SK-N-SH (cell line): ENCODE measurements around the gene LIN7A. TPM values are rescaled to one million over a fixed set of nuclear protein-coding genes. Genes with fewer than 3 reads are reported as not detected.

ENCODE experiments used
- CTCF ChIA-PET: fragments of 300-600, 350-600 bp; formaldehyde crosslinking; extraction: SDS; loops from one replicate; lab custom pipeline; 2021; lab: Yijun Ruan, JAX
- POLR2A ChIA-PET: fragments of 350-600 bp; sonication (Branson Sonifier 250); formaldehyde crosslinking; extraction: SDS; loops from one replicate; lab custom pipeline; 2020; ENCODE audit warnings: antibody characterized with exemption, inconsistent platforms; lab: Yijun Ruan, JAX
- DNase-seq: peaks from one replicate; pipeline ENCODE4 v3.0.0; 2012
- H2AFZ ChIP-seq: fragments of 200-600 bp; sonication (generic); 2 replicates; pipeline ENCODE4 v1.8.1; 2016; ENCODE audit warnings: antibody characterized with exemption, mild to moderate bottlenecking, low read depth
- H3F3A ChIP-seq: fragments of 200-600 bp; sonication (generic); replicated peaks from 2 replicates; pipeline ENCODE3; 2016; ENCODE audit warnings: antibody characterized with exemption, mild to moderate bottlenecking; ENCODE audit not compliant: insufficient read depth
- H3K27ac ChIP-seq, 2 experiments: fragments of 200-500 bp in 1 of 2; fragments of 200-600 bp in 1 of 2; sonication (Bioruptor generic) in 1 of 2; sonication (generic), shearing (Covaris generic) in 1 of 2; 2 replicates each; pipeline versions ENCODE4 v1.5.1 to v1.6.1; 2014 to 2016; ENCODE audit warnings: low read depth in 2 of 2, inconsistent platforms in 1 of 2, low read length in 1 of 2, mild to moderate bottlenecking in 1 of 2, mixed read lengths in 1 of 2
- H3K27me3 ChIP-seq: fragments of 200-600 bp; sonication (generic), shearing (Covaris generic); 2 replicates; pipeline ENCODE4 v1.6.1; 2016; ENCODE audit warnings: mixed run types; ENCODE audit not compliant: insufficient read depth
- H3K36me3 ChIP-seq, 2 experiments: fragments of 200-500 bp in 1 of 2; fragments of 200-600 bp in 1 of 2; sonication (Bioruptor generic) in 1 of 2; sonication (generic) in 1 of 2; replicated peaks in 1 of 2; 2 replicates each; pipeline versions ENCODE3 to v1.5.1; 2014 to 2016; ENCODE audit warnings: low read length in 1 of 2, mild to moderate bottlenecking in 1 of 2; ENCODE audit not compliant: insufficient read depth in 2 of 2, control insufficient read depth in 1 of 2
- H3K4me1 ChIP-seq, 2 experiments: fragments of 200-500 bp in 1 of 2; fragments of 200-600 bp in 1 of 2; sonication (Bioruptor generic) in 1 of 2; sonication (generic), shearing (Covaris generic) in 1 of 2; 2 replicates each; pipeline versions ENCODE4 v1.5.1 to v1.6.1; 2014 to 2016; ENCODE audit warnings: low read depth in 1 of 2, low read length in 1 of 2, mixed run types in 1 of 2; ENCODE audit not compliant: insufficient read depth in 2 of 2, control insufficient read depth in 1 of 2
- H3K4me2 ChIP-seq: fragments of 200-600 bp; sonication (generic), shearing (Covaris generic); 2 replicates; pipeline ENCODE4 v1.6.1; 2017; ENCODE audit warnings: mixed run types
- H3K4me3 ChIP-seq, 2 experiments: fragments of 200-500 bp in 1 of 2; fragments of 200-600 bp in 1 of 2; sonication (Bioruptor generic) in 1 of 2; sonication (generic), shearing (Covaris generic) in 1 of 2; 2 replicates each; pipeline versions ENCODE4 v1.5.1 to v1.8.1; 2014 to 2016; ENCODE audit warnings: low read depth in 2 of 2, inconsistent platforms in 1 of 2, low read length in 1 of 2, mild to moderate bottlenecking in 1 of 2, mixed read lengths in 1 of 2, moderate library complexity in 1 of 2
- H3K79me2 ChIP-seq: fragments of 200-600 bp; sonication (generic); 2 replicates; pipeline ENCODE4 v1.8.1; 2017; ENCODE audit warnings: mild to moderate bottlenecking; ENCODE audit not compliant: insufficient read depth
- H3K9ac ChIP-seq: fragments of 200-600 bp; sonication (generic); 2 replicates; pipeline ENCODE4 v1.6.1; 2017; ENCODE audit warnings: mixed run types
- H3K9me2 ChIP-seq: fragments of 200-600 bp; sonication (generic); 2 replicates; pipeline ENCODE4 v1.6.1; 2017; ENCODE audit warnings: mixed run types
- H3K9me3 ChIP-seq: fragments of 200-600 bp; sonication (generic); 2 replicates; pipeline ENCODE4 v1.6.1; 2017; ENCODE audit warnings: mixed run types, mild to moderate bottlenecking, moderate library complexity
- H4K20me1 ChIP-seq: fragments of 200-600 bp; sonication (generic); 2 replicates; pipeline ENCODE4 v1.6.1; 2017; ENCODE audit warnings: mild to moderate bottlenecking, mixed run types; ENCODE audit not compliant: insufficient read depth
- EZH2phosphoT487 ChIP-seq: fragments of 200-600 bp; sonication (generic); IDR thresholded peaks from 2 replicates; pipeline ENCODE4 v1.6.1; 2017; ENCODE audit warnings: low read depth, mixed run types, mild to moderate bottlenecking, antibody characterized with exemption, moderate library complexity, borderline replicate concordance
- FOXM1 ChIP-seq: IDR thresholded peaks from 2 replicates; pipeline ENCODE4 v1.4.0; 2012; ENCODE audit warnings: low read depth, mild to moderate bottlenecking
- GATA2 ChIP-seq: sonication (generic); formaldehyde crosslinking; IDR thresholded peaks from 2 replicates; pipeline ENCODE4 v1.5.0; 2020; ENCODE audit warnings: mild to moderate bottlenecking, missing genetic modification reagents
- NFIC ChIP-seq: IDR thresholded peaks from 2 replicates; pipeline ENCODE4 v1.4.0; 2012; ENCODE audit warnings: borderline replicate concordance
- POLR2AphosphoS5 ChIP-seq: IDR thresholded peaks from 2 replicates; pipeline ENCODE4 v1.6.1; 2012; ENCODE audit warnings: low read depth, low read length
- RAD21 ChIP-seq: IDR thresholded peaks from 2 replicates; pipeline ENCODE4 v1.6.1; 2012; ENCODE audit warnings: mild to moderate bottlenecking, low read length
- RCOR1 ChIP-seq: fragments of 150-350 bp; IDR thresholded peaks from 2 replicates; pipeline ENCODE4 v1.6.1; 2017; ENCODE audit warnings: antibody characterized with exemption, low read length
- RXRA ChIP-seq: IDR thresholded peaks from 2 replicates; pipeline ENCODE4 v1.4.0; 2012; ENCODE audit warnings: low read depth, mild to moderate bottlenecking, borderline replicate concordance
- SMC3 ChIP-seq: IDR thresholded peaks from 2 replicates; pipeline ENCODE4 v1.6.1; 2012; ENCODE audit warnings: low read depth, low read length, improper control_type of control experiment
- TAF1 ChIP-seq: IDR thresholded peaks from 2 replicates; pipeline ENCODE4 v1.6.1; 2012; ENCODE audit warnings: low read depth, mild to moderate bottlenecking, low read length, moderate library complexity, borderline replicate concordance
- TEAD4 ChIP-seq: IDR thresholded peaks from 2 replicates; pipeline ENCODE4 v1.4.0; 2012; ENCODE audit warnings: mild to moderate bottlenecking, borderline replicate concordance; ENCODE audit not compliant: insufficient read depth
- YY1 ChIP-seq: IDR thresholded peaks from 2 replicates; pipeline ENCODE4 v1.4.0; 2012; ENCODE audit warnings: low read depth, mild to moderate bottlenecking
- WGBS: methylation state at CpG from one replicate; pipeline ENCODE4 v1.1.6; 2017; ENCODE audit warnings: low lambda C conversion rate; 5-methylcytosine and 5-hydroxymethylcytosine counted together
- polyA plus RNA-seq, 3 experiments: library from polyadenylated mRNA; depleted of rRNA; stranded (reverse); fragments of >200 nt; gene quantifications; 2 replicates each; pipeline ENCODE4 v1.2.3, GENCODE V29; 2012
- TF ChIP-seq, protein P1 (sequence below): fragments of 200-600 bp; sonication (generic); IDR thresholded peaks from 2 replicates; pipeline ENCODE4 v1.6.1; 2017; ENCODE audit warnings: antibody characterized with exemption, mild to moderate bottlenecking, moderate library complexity
- TF ChIP-seq, protein P2 (sequence below): IDR thresholded peaks from 2 replicates; pipeline ENCODE4; 2012
- TF ChIP-seq, protein P3 (sequence below): IDR thresholded peaks from 2 replicates; pipeline ENCODE4 v1.4.0; 2012; ENCODE audit warnings: low read depth, borderline replicate concordance
- TF ChIP-seq, protein P4 (sequence below): IDR thresholded peaks from 2 replicates; pipeline ENCODE4 v1.6.1; 2012; ENCODE audit warnings: mild to moderate bottlenecking, low read depth, low read length, moderate library complexity
- TF ChIP-seq, protein P5 (sequence below): fragments of 150-350 bp; IDR thresholded peaks from 2 replicates; pipeline ENCODE4 v1.6.1; 2017; ENCODE audit warnings: antibody characterized with exemption, low read length, low read depth, borderline replicate concordance

The LIN7A gene
- polyA plus RNA-seq, 1 of the 3 experiments (the other 2 are of a cell fraction) = not detected

DNA sequence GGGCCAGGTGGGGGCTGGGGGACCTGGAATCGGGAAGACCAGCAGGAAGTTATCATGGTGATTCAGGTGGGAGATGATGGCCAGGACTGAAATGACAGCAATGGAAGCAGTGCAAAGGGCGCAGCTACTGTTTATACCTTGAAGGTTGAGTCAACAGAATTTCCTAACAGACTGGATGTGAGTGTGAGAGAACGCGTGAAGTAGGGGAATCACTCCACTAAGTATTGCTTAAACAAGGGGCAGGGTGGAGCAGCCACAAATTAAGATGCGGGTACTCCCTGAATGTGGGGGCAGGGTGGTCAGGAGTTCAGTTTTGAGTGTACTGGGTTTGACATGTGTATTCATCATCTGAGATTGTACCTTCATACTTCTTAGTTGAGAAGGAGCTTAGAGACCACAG, 175.9 kb downstream of the LIN7A start (continued):
- TF ChIP-seq, protein P1, sequence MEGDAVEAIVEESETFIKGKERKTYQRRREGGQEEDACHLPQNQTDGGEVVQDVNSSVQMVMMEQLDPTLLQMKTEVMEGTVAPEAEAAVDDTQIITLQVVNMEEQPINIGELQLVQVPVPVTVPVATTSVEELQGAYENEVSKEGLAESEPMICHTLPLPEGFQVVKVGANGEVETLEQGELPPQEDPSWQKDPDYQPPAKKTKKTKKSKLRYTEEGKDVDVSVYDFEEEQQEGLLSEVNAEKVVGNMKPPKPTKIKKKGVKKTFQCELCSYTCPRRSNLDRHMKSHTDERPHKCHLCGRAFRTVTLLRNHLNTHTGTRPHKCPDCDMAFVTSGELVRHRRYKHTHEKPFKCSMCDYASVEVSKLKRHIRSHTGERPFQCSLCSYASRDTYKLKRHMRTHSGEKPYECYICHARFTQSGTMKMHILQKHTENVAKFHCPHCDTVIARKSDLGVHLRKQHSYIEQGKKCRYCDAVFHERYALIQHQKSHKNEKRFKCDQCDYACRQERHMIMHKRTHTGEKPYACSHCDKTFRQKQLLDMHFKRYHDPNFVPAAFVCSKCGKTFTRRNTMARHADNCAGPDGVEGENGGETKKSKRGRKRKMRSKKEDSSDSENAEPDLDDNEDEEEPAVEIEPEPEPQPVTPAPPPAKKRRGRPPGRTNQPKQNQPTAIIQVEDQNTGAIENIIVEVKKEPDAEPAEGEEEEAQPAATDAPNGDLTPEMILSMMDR = no peak
- TF ChIP-seq EZH2phosphoT487 = no peak
- TF ChIP-seq FOXM1 = no peak
- TF ChIP-seq TEAD4 = no peak
- no peak for TF ChIP-seq TAF1
- TF ChIP-seq, all 33 proteins: peak for 0

DNA sequence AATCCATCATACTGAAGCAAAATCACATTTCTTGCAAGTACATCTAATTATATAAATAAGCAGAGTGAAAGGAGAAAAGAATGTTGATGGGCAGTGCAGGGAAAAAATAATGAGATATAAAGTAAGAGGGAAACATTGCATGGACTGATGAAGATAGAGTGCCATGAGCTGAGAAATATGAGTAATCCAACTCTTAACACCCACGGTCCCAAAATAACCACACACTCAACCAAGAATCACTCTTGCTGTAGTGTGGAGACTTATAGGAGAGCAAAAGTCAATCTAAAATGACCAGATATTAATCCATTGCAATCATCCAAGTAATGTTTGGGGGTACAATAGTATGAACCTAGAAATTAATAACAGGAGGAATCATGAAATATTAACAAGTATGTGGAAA, 180.9 kb downstream of the LIN7A start:
- CTCF ChIA-PET = interaction anchor here (1.0 kb wide), 1 partner anchor 22 kb away, joined by 3 read pairs; no protein-coding TSS in a partner anchor
- DNase-seq = no peak
- 3% methylated on average over 1 of the region's 1 CpG for WGBS
- POLR2A ChIA-PET = no interaction called here
- no peaks in the 10 kb centered on the region for H3K9me2 ChIP-seq
- H3F3A ChIP-seq = no peaks in the 10 kb centered on the region
- H3K9me3 ChIP-seq = no peaks in the 10 kb centered on the region
- H3K79me2 ChIP-seq = no peaks in the 10 kb centered on the region
- H3K27ac ChIP-seq = no peak overlapping the region
- TF ChIP-seq SMC3 (no peak), RAD21 (no peak), RCOR1 (no peak), RXRA (no peak), TEAD4 (no peak), YY1 (no peak), FOXM1 (no peak), GATA2 (CRISPR knock-in tag) (no peak), EZH2phosphoT487 (no peak), POLR2AphosphoS5 (no peak), NFIC (no peak)
- TF ChIP-seq, protein P2, sequence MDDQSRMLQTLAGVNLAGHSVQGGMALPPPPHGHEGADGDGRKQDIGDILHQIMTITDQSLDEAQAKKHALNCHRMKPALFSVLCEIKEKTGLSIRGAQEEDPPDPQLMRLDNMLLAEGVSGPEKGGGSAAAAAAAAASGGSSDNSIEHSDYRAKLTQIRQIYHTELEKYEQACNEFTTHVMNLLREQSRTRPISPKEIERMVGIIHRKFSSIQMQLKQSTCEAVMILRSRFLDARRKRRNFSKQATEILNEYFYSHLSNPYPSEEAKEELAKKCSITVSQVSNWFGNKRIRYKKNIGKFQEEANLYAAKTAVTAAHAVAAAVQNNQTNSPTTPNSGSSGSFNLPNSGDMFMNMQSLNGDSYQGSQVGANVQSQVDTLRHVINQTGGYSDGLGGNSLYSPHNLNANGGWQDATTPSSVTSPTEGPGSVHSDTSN = no peak
- TF ChIP-seq, protein P3, sequence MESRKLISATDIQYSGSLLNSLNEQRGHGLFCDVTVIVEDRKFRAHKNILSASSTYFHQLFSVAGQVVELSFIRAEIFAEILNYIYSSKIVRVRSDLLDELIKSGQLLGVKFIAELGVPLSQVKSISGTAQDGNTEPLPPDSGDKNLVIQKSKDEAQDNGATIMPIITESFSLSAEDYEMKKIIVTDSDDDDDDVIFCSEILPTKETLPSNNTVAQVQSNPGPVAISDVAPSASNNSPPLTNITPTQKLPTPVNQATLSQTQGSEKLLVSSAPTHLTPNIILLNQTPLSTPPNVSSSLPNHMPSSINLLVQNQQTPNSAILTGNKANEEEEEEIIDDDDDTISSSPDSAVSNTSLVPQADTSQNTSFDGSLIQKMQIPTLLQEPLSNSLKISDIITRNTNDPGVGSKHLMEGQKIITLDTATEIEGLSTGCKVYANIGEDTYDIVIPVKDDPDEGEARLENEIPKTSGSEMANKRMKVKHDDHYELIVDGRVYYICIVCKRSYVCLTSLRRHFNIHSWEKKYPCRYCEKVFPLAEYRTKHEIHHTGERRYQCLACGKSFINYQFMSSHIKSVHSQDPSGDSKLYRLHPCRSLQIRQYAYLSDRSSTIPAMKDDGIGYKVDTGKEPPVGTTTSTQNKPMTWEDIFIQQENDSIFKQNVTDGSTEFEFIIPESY = no peak
- TF ChIP-seq, protein P4, sequence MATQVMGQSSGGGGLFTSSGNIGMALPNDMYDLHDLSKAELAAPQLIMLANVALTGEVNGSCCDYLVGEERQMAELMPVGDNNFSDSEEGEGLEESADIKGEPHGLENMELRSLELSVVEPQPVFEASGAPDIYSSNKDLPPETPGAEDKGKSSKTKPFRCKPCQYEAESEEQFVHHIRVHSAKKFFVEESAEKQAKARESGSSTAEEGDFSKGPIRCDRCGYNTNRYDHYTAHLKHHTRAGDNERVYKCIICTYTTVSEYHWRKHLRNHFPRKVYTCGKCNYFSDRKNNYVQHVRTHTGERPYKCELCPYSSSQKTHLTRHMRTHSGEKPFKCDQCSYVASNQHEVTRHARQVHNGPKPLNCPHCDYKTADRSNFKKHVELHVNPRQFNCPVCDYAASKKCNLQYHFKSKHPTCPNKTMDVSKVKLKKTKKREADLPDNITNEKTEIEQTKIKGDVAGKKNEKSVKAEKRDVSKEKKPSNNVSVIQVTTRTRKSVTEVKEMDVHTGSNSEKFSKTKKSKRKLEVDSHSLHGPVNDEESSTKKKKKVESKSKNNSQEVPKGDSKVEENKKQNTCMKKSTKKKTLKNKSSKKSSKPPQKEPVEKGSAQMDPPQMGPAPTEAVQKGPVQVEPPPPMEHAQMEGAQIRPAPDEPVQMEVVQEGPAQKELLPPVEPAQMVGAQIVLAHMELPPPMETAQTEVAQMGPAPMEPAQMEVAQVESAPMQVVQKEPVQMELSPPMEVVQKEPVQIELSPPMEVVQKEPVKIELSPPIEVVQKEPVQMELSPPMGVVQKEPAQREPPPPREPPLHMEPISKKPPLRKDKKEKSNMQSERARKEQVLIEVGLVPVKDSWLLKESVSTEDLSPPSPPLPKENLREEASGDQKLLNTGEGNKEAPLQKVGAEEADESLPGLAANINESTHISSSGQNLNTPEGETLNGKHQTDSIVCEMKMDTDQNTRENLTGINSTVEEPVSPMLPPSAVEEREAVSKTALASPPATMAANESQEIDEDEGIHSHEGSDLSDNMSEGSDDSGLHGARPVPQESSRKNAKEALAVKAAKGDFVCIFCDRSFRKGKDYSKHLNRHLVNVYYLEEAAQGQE = no peak
- TF ChIP-seq, protein P1 = no peak
- TF ChIP-seq, protein P5, sequence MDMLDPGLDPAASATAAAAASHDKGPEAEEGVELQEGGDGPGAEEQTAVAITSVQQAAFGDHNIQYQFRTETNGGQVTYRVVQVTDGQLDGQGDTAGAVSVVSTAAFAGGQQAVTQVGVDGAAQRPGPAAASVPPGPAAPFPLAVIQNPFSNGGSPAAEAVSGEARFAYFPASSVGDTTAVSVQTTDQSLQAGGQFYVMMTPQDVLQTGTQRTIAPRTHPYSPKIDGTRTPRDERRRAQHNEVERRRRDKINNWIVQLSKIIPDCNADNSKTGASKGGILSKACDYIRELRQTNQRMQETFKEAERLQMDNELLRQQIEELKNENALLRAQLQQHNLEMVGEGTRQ = no peak
- H3K36me3 ChIP-seq = no peaks in the 10 kb centered on the region
- no peaks in the 10 kb centered on the region for H3K4me1 ChIP-seq
- H3K4me3 ChIP-seq = no peak overlapping the region
- H3K4me2 ChIP-seq = no peak overlapping the region
- H3K27me3 ChIP-seq = peaks cover 17% of the 10 kb centered on the region
- H4K20me1 ChIP-seq = no peaks in the 10 kb centered on the region
- H2AFZ ChIP-seq = no peak overlapping the region
- H3K9ac ChIP-seq = no peak overlapping the region
